PC-3 (cell line): ENCODE results near the gene ACSS2.

Experiments used
- CTCF ChIP-seq: fragments of 300-600 bp; sonication (generic); conservative IDR thresholded peaks from 2 replicates; pipeline ENCODE4 v1.5.1; 2017; ENCODE audit warnings: antibody characterized with exemption, low read depth, mild to moderate bottlenecking, low read length
- EZH2 ChIP-seq: fragments of 300-600 bp; sonication (generic); IDR thresholded peaks from one replicate; pipeline ENCODE4 v1.6.1; 2017; ENCODE audit warnings: antibody characterized with exemption, mild to moderate bottlenecking, low read length; ENCODE audit not compliant: unreplicated experiment

DNA sequence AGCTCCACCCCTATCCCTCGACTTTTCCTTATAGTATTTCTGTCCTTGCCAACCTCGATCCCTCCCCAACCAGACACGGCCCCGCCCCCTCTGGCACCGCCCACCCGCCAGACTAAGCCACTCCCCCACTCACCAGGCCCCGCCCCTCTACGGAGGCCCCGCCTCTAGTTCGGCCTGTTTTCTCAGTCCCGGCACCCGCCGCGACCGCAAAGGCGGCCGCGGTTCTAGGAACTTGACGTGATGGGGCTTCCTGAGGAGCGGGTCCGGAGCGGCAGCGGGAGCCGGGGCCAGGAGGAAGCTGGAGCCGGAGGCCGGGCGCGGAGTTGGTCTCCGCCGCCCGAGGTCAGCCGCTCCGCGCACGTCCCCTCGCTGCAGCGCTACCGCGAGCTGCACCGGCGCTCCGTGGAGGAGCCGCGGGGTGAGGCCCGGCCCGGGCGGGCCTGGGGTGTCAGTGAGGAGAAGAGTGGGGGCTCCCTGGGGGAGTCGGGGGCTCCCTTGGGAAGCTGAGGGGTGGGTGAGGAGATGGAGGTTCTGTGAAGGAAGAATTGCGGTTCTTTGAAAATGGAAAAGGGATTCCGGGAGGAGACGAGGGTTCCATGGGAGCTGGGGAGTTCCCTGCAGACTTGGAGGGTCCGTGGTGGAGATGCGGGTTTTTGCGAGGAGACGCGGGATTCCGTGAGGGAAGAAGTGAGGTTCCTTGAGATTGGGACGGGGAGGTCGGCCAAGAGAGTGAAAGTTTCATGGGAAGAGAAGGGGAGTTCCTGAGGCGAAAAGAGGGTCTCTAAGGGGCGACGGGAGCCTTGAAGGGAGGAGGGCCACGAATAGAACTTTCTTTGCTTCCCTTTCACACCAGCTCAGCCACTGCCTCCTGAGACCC, at the start of gene ACSS2:
- TF ChIP-seq CTCF (no peak), EZH2 (no peak)
